Gastrocnemius medialis (tissue), 4 donors: ENCODE results near the gene ICOSLG.
"Not testable (repeated sequence)": the region's sequence is repeated elsewhere in the genome, so short reads cannot be mapped to it uniquely, and the experiment has no call there.

Source experiments
- CTCF ChIP-seq, 5 experiments: fragments of 450-650 bp in 3 of 5; fragments of 200-600 bp in 2 of 5; sonication (generic) in 2 of 5; IDR thresholded peaks in 4 of 5; conservative IDR thresholded peaks in 1 of 5; 1 replicate in 4 of 5; 2 replicates in 1 of 5; pipeline ENCODE4 v1.5.1; 2016 to 2019; ENCODE audit warnings: antibody characterized with exemption in 5 of 5, mild to moderate bottlenecking in 3 of 5, moderate library complexity in 3 of 5
- POLR2A ChIP-seq, 2 donors: fragments of 450-650 bp; IDR thresholded peaks; one replicate each; pipeline ENCODE4 v1.6.1; 2017; ENCODE audit warnings: antibody characterized with exemption in 2 of 2, mild to moderate bottlenecking in 2 of 2, moderate library complexity in 2 of 2

DNA sequence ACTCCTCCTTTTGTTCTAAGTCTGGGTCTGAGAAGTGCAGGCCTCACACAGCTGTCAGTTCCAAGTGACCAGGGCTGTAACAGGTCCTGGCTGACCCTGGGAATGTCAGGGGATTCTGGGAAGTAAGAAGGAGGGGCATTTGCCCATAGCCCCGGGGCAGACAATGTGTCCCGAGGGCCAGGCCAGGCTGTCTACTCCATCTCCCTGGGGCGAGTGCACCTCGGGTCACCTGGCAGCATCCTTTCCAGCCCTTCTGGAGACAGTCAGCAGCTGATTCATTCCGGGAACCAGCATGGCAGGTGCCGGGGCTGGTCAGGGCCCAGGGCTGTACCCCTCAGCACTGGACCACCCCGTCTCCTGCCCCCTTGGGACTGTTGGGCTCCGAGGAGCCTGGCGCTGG is 13.1 kb downstream of the ICOSLG start:
- not testable (repeated sequence) for TF ChIP-seq CTCF (IDR thresholded peaks at IDR 0.05 in 4 of 5, conservative IDR thresholded peaks at IDR 0.05 in 1 of 5); POLR2A (IDR thresholded peaks at IDR 0.05)
